ENCODE data around the gene PRIM1.
"Not testable (repeated sequence)": the region's sequence is repeated elsewhere in the genome, so short reads cannot be mapped to it uniquely, and the experiment has no call there.

Gene PRIM1

GRCh38 chr12:56716458-56716857 is 35.7 kb downstream of the PRIM1 start:
- no peak for DNase-seq

GRCh38 chr12:56715798-56716197 is 36.3 kb downstream of the PRIM1 start:
- DNase-seq = no peak

GRCh38 chr12:56714431-56714929 is 37.6 kb downstream of the PRIM1 start:
- DNase-seq = no peak

DNA sequence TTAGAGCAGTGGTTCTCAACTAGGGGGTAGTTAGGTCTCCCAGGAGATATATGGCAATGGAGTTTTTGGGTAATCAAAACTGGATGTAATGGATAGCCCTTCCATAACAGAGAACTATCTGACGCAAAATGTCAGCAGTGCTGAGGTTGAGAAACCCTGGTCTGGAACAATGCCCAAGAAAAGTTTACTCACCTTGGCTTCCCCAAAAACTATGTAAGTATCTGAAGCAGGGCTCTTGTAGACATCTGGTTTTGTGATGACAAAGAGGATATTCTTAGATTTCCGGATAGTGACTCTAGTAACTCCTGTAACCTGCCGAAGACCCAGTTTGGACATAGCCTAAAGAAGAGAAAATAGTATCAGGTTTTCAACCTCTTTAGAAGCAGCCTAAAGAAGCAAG is 38.8 kb downstream of the PRIM1 start:
- no peak for DNase-seq

GRCh38 chr12:56709759-56710376 is 42.3 kb downstream of the PRIM1 start:
- no peak for DNase-seq

GRCh38 chr12:56704522-56704921 is 47.6 kb downstream of the PRIM1 start:
- not testable (repeated sequence) for DNase-seq

DNA sequence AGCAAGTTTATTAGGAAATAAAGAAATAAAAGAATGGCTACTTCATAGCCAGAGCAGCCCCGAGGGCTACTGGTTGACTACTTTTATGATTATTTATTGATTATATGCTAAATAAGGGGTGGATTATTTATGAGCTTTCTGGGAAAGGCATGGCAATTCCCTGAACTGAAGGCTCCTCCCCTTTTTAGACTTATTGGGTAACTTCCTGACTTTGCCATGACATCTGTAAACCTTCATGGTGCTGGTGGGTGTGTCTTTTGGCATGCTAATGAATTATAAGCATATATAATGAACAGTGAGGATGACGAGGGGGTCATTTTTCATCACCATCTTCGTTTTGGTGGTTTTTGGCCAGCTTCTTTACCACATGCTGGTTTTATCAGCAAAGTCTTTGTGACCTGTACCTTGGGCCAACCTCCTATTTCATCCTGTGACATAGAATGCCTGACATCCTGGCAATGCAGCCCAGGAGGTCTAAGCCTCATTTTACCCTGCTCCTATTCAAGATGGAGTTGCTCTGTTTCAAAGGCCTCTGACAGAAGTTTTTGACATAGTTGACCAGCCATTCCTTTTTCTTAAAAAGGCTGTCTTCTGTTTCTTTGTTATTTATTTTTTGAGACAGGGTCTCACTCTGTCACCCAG is 53.0 kb downstream of the PRIM1 start:
- DNase-seq = no peak

GRCh38 chr12:56695327-56696101 is 56.6 kb downstream of the PRIM1 start:
- no peak for DNase-seq

DNA sequence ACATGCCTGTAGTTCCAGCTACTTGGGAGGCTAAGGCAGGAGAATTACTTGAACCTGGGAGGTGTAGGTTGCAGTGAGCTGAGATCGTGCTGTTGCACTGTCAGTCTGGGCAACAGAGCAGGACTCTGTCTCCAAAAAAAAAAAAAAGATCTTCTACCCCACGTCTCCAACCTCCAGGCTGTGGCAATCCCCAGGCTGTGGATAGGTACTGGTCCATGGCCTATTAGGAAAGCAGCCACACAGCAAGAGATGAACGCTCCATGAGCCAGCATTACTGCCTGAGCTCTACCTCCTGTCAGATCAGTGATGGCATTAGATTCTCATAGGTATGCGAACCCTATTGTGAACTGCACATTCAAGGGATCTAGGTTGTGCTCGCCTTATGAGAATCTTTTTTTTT is 58.0 kb downstream of the PRIM1 start:
- DNase-seq = no peak

DNA sequence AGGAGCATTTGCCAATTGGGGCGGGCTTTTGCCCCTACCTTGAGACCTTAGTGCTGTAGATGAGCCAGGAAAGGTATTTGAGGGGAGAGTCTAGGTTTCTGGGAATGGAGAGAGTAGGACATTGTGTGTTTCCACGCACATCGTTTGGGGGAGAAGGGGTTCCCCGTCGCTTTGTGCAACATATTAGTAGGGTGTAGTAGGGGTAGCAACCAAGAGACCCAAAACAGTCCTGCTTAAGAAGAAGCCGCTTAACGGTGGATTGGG is 63.3 kb downstream of the PRIM1 start:
- no peak for DNase-seq

DNA sequence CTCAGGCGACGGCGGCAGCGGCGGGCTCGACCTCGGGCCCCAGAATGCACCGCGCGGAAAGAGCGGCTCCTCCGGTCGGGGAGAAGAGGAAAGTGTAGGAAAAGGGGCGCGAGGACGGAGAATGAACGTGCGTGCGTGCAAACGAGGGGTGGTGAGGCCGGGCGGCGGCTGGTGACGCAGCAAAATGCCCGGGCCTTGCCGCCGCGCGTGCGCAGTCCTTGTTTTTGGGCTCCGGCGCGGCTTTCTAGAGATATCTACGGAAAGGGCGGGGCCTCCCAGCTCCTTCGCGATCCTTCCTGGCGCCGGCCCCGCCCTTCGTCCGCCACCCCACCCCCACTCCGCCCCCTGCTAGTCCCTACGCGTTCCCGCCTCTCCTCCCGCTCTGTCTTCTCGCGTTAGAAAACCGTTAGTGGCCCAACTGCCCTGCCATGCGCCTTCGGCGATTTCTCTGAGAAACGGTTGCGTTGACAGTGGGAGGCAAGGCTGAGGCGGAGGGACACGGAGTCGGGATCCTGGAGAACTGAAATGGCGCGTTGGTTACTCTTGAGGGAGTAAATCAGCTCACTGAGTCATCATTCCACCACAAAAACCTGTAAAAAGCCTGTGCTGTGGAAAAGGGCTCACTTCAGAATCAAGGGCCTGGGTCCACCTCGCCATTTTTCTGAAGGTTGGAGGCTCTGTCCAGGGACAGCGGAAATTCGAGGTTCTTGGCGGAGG is 63.8 kb downstream of the PRIM1 start, which contains the start of gene PTGES3:
PTGES3 (minus strand) TSS at position 156 of the 717 bp plus-strand sequence. CDS start 285 bp downstream, outside the sequence.
- peak; percentile 97 for DNase-seq

- peak; percentile 65 for DNase-seq
These were observed 64.6 kb downstream of the PRIM1 start for GRCh38 chr12:56687223-56688128.

DNA sequence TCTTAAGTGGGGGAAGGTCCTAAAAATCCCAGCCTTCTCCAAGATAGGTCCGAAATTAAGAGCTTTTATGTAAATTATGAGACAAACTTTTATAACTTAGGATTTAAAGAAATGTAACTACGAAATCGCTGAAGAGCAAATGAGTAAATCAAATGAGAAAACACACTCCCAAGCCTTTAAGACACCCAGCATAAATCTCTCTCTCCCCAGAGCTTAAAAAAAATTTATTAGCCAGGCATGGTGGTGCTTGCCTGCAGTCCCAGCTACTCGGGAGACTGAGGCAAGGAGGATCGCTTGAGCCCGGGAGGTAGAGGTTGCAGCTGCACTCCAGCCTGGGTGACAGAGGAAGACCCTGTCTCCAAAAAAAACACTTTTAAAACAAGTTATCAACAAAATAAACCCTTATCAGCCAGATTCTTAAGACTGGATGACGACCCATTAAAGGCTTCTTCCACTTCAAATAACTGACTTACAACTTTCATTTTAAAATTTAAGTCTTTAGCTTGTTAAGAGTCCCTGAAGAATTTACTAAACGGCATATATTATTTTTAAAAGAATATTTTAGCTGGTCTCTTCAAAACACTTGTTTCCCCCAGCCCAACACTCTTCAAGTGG is 67.3 kb downstream of the PRIM1 start:
- DNase-seq = no peak

DNA sequence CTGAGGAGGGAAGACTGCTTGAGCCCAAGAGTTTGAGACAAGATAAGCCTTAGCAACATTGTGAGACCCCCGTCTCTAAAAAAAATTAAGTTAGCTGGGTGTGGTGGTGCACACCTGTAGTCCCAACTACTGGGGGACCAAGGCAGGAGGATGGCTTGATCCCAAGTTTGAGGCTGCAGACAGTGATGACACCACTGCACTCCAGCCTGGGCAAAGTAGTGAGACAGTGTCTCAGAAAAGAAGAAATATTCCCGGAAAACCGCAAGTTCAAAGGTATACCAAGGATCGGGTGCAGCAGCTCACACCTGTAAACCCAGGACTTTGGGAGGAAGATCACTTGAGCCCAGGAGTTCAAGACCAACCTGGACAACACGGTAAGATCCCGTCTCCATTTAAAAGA is 69.8 kb downstream of the PRIM1 start:
- DNase-seq = no peak

Measured in activated naive CD4-positive, alpha-beta T cell treated with anti-CD3 and anti-CD28 coated beads, Interleukin-2, amount 50 U/mL, for 16 hours (primary cell).